ENCODE results near the gene OAT.

The OAT gene

GRCh38 chr10:124378271-124378670 lies 40.5 kb downstream of the OAT start:
- Histone ChIP-seq H3K27me3 (ENCODE audit: insufficient read depth, low read length, poor library complexity, severe bottlenecking) (no peaks in the 10 kb centered on the region), H3K36me3 (ENCODE audit: insufficient read depth, low read length) (no peaks in the 10 kb centered on the region), H4K20me1 (ENCODE audit: insufficient read depth, low read length, poor library complexity, severe bottlenecking) (no peaks in the 10 kb centered on the region), H3F3A (ENCODE audit: low read depth) (no peaks in the 10 kb centered on the region), H2AFZ (ENCODE audit: low read length) (no peak overlapping the region), H3K9me3 (ENCODE audit: insufficient read depth, low read depth, low read length) (no peaks in the 10 kb centered on the region), H3K4me2 (ENCODE audit: low read depth, low read length, poor library complexity, severe bottlenecking) (no peak overlapping the region), H3K9ac (ENCODE audit: low read depth, low read length, poor library complexity, severe bottlenecking) (no peak overlapping the region), H3K4me3 (ENCODE audit: low read length, poor library complexity, severe bottlenecking) (no peak overlapping the region), H3K79me2 (ENCODE audit: insufficient read depth, low read length) (no peaks in the 10 kb centered on the region), H3K4me1 (ENCODE audit: insufficient read depth, low read length, poor library complexity, severe bottlenecking) (no peaks in the 10 kb centered on the region), H3K9me2 (replicated peaks; ENCODE audit: low read depth, low read length) (no peaks in the 10 kb centered on the region)
- TF ChIP-seq CTCF (conservative IDR thresholded peaks at IDR 0.05; ENCODE audit: low read length) (no peak), EZH2phosphoT487 (IDR thresholded peaks at IDR 0.05; ENCODE audit: borderline replicate concordance) (no peak)

- Histone ChIP-seq H3K4me1 (ENCODE audit: insufficient read depth, low read length, poor library complexity, severe bottlenecking) (no peaks in the 10 kb centered on the region), H4K20me1 (ENCODE audit: insufficient read depth, low read length, poor library complexity, severe bottlenecking) (no peaks in the 10 kb centered on the region), H2AFZ (ENCODE audit: low read length) (no peak overlapping the region), H3K9me3 (ENCODE audit: insufficient read depth, low read depth, low read length) (no peaks in the 10 kb centered on the region), H3F3A (ENCODE audit: low read depth) (no peaks in the 10 kb centered on the region), H3K9ac (ENCODE audit: low read depth, low read length, poor library complexity, severe bottlenecking) (no peak overlapping the region), H3K4me2 (ENCODE audit: low read depth, low read length, poor library complexity, severe bottlenecking) (no peak overlapping the region), H3K27me3 (ENCODE audit: insufficient read depth, low read length, poor library complexity, severe bottlenecking) (no peaks in the 10 kb centered on the region), H3K9me2 (replicated peaks; ENCODE audit: low read depth, low read length) (no peaks in the 10 kb centered on the region), H3K79me2 (ENCODE audit: insufficient read depth, low read length) (no peaks in the 10 kb centered on the region), H3K4me3 (ENCODE audit: low read length, poor library complexity, severe bottlenecking) (no peak overlapping the region), H3K36me3 (ENCODE audit: insufficient read depth, low read length) (no peaks in the 10 kb centered on the region)
- TF ChIP-seq EZH2phosphoT487 (IDR thresholded peaks at IDR 0.05; ENCODE audit: borderline replicate concordance) (no peak), CTCF (conservative IDR thresholded peaks at IDR 0.05; ENCODE audit: low read length) (no peak)
Observed at GRCh38 chr10:124377101-124377500, 41.6 kb downstream of the OAT start.

- Histone ChIP-seq H3K9ac (ENCODE audit: low read depth, low read length, poor library complexity, severe bottlenecking) (no peak overlapping the region), H3K4me2 (ENCODE audit: low read depth, low read length, poor library complexity, severe bottlenecking) (no peak overlapping the region), H3K9me2 (replicated peaks; ENCODE audit: low read depth, low read length) (no peaks in the 10 kb centered on the region), H3K27me3 (ENCODE audit: insufficient read depth, low read length, poor library complexity, severe bottlenecking) (no peaks in the 10 kb centered on the region), H2AFZ (ENCODE audit: low read length) (no peak overlapping the region), H3K9me3 (ENCODE audit: insufficient read depth, low read depth, low read length) (no peaks in the 10 kb centered on the region), H3K4me1 (ENCODE audit: insufficient read depth, low read length, poor library complexity, severe bottlenecking) (no peaks in the 10 kb centered on the region), H3K36me3 (ENCODE audit: insufficient read depth, low read length) (no peaks in the 10 kb centered on the region), H4K20me1 (ENCODE audit: insufficient read depth, low read length, poor library complexity, severe bottlenecking) (no peaks in the 10 kb centered on the region), H3K79me2 (ENCODE audit: insufficient read depth, low read length) (no peaks in the 10 kb centered on the region), H3K4me3 (ENCODE audit: low read length, poor library complexity, severe bottlenecking) (no peak overlapping the region), H3F3A (ENCODE audit: low read depth) (no peaks in the 10 kb centered on the region)
- TF ChIP-seq CTCF (conservative IDR thresholded peaks at IDR 0.05; ENCODE audit: low read length): no peak
- TF ChIP-seq EZH2phosphoT487 (IDR thresholded peaks at IDR 0.05; ENCODE audit: borderline replicate concordance): no peak
Observed at GRCh38 chr10:124376411-124376810, 42.3 kb downstream of the OAT start.

All from Loucy (cell line).